HUDEP-2 (cell line): Measurements from ENCODE around the gene KCNIP4.
"Not testable (repeated sequence)": the region's sequence is repeated elsewhere in the genome, so short reads cannot be mapped to it uniquely, and the experiment has no call there.

Experiments
- DNase-seq, 76 experiments: peaks; one replicate each; lab custom pipeline; 2025; ENCODE audit not compliant: unreplicated experiment in 76 of 76; lab: John Stamatoyannopoulos, UW

KCNIP4 gene

GRCh38 chr4:20829617-20830357 lies 1118.8 kb downstream of the KCNIP4 start:
- DNase-seq: no peak

GRCh38 chr4:20825505-20825904 lies 1123.1 kb downstream of the KCNIP4 start:
- DNase-seq: no peak

GRCh38 chr4:20816287-20816686 lies 1132.3 kb downstream of the KCNIP4 start:
- DNase-seq: no peak

- DNase-seq: no peak
These were observed 1134.9 kb downstream of the KCNIP4 start for GRCh38 chr4:20813700-20814099.

GRCh38 chr4:20809812-20810211 lies 1138.8 kb downstream of the KCNIP4 start:
- DNase-seq: no peak

- DNase-seq: no peak
These were observed 1142.9 kb downstream of the KCNIP4 start for GRCh38 chr4:20805716-20806115.

- no peak for DNase-seq
These were observed 1160.5 kb downstream of the KCNIP4 start for GRCh38 chr4:20787940-20788665.

GRCh38 chr4:20783134-20783533 lies 1165.4 kb downstream of the KCNIP4 start:
- not testable (repeated sequence) for DNase-seq

GRCh38 chr4:20778896-20779295 lies 1169.7 kb downstream of the KCNIP4 start:
- DNase-seq: no peak

GRCh38 chr4:20773144-20773997 lies 1175.2 kb downstream of the KCNIP4 start:
- DNase-seq: peak in 25 of 76 experiments; percentile 0 to 35 (median 8)

GRCh38 chr4:20764366-20764992 lies 1184.1 kb downstream of the KCNIP4 start:
- DNase-seq: no peak

GRCh38 chr4:20761826-20762225 lies 1186.7 kb downstream of the KCNIP4 start:
- DNase-seq: no peak

- DNase-seq: no peak
These were observed 1187.2 kb downstream of the KCNIP4 start for GRCh38 chr4:20761382-20761781.

GRCh38 chr4:20760053-20760452 lies 1188.5 kb downstream of the KCNIP4 start:
- DNase-seq: peak in 12 of 76 experiments; percentile 0 to 47 (median 2)

- DNase-seq: no peak
These were observed 1194.5 kb downstream of the KCNIP4 start for GRCh38 chr4:20754036-20754435.

- no peak for DNase-seq
These were observed 1195.9 kb downstream of the KCNIP4 start for GRCh38 chr4:20752641-20753040.

- not testable (repeated sequence) for DNase-seq
These were observed 1202.6 kb downstream of the KCNIP4 start for GRCh38 chr4:20746000-20746399.

- DNase-seq: no peak
These were observed 1212.6 kb downstream of the KCNIP4 start for GRCh38 chr4:20735931-20736330.

- DNase-seq: no peak
These were observed 1223.7 kb downstream of the KCNIP4 start for GRCh38 chr4:20724915-20725314.

- DNase-seq: no peak
These were observed 1225.1 kb downstream of the KCNIP4 start for GRCh38 chr4:20723463-20723862.

- DNase-seq: no peak
These were observed 1225.6 kb downstream of the KCNIP4 start for GRCh38 chr4:20723019-20723418.
